ENCODE results near the gene CDS1. TPM values are rescaled to one million over a fixed set of nuclear protein-coding genes. Genes with fewer than 3 reads are reported as not detected.

The CDS1 gene
- total and polyA plus RNA-seq, 2 of the 8 experiments (the other 6 are each of a cell fraction or from before 2014, with no cell fraction given) = 8.7 to 13.9 TPM

DNA sequence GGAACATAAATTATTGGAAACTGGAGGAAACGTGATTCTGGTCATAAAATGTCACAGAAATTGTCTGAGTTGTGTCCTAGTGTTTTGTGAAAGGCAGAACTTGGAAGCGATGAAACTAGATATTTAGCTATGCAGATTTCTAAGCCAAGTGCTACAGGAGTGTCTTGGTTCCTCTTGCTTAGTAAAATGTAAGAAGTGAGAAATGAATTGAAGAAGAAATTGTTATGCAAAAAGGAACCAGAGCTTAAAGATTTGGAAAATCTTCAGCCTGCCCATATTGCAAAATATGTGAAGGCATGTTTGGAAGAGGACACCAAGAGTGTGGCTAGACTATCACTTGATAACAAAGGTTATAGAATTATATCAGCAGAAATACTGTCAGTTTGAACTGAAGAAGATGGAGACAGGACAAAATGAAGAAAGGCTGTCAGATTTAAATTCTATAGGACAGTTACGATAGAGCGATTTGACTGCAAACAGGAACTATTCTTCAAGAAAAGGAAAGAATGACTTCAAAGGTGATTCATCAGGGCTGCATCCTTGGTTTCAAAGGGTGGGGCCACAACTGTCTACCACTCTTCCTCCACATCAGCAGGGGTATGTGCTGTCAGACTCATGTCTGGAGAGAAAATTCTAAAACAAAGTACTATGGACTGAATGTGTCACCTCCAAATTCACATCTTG lies 9.4 kb upstream of the CDS1 start (continued):
- TF ChIP-seq, protein P1, sequence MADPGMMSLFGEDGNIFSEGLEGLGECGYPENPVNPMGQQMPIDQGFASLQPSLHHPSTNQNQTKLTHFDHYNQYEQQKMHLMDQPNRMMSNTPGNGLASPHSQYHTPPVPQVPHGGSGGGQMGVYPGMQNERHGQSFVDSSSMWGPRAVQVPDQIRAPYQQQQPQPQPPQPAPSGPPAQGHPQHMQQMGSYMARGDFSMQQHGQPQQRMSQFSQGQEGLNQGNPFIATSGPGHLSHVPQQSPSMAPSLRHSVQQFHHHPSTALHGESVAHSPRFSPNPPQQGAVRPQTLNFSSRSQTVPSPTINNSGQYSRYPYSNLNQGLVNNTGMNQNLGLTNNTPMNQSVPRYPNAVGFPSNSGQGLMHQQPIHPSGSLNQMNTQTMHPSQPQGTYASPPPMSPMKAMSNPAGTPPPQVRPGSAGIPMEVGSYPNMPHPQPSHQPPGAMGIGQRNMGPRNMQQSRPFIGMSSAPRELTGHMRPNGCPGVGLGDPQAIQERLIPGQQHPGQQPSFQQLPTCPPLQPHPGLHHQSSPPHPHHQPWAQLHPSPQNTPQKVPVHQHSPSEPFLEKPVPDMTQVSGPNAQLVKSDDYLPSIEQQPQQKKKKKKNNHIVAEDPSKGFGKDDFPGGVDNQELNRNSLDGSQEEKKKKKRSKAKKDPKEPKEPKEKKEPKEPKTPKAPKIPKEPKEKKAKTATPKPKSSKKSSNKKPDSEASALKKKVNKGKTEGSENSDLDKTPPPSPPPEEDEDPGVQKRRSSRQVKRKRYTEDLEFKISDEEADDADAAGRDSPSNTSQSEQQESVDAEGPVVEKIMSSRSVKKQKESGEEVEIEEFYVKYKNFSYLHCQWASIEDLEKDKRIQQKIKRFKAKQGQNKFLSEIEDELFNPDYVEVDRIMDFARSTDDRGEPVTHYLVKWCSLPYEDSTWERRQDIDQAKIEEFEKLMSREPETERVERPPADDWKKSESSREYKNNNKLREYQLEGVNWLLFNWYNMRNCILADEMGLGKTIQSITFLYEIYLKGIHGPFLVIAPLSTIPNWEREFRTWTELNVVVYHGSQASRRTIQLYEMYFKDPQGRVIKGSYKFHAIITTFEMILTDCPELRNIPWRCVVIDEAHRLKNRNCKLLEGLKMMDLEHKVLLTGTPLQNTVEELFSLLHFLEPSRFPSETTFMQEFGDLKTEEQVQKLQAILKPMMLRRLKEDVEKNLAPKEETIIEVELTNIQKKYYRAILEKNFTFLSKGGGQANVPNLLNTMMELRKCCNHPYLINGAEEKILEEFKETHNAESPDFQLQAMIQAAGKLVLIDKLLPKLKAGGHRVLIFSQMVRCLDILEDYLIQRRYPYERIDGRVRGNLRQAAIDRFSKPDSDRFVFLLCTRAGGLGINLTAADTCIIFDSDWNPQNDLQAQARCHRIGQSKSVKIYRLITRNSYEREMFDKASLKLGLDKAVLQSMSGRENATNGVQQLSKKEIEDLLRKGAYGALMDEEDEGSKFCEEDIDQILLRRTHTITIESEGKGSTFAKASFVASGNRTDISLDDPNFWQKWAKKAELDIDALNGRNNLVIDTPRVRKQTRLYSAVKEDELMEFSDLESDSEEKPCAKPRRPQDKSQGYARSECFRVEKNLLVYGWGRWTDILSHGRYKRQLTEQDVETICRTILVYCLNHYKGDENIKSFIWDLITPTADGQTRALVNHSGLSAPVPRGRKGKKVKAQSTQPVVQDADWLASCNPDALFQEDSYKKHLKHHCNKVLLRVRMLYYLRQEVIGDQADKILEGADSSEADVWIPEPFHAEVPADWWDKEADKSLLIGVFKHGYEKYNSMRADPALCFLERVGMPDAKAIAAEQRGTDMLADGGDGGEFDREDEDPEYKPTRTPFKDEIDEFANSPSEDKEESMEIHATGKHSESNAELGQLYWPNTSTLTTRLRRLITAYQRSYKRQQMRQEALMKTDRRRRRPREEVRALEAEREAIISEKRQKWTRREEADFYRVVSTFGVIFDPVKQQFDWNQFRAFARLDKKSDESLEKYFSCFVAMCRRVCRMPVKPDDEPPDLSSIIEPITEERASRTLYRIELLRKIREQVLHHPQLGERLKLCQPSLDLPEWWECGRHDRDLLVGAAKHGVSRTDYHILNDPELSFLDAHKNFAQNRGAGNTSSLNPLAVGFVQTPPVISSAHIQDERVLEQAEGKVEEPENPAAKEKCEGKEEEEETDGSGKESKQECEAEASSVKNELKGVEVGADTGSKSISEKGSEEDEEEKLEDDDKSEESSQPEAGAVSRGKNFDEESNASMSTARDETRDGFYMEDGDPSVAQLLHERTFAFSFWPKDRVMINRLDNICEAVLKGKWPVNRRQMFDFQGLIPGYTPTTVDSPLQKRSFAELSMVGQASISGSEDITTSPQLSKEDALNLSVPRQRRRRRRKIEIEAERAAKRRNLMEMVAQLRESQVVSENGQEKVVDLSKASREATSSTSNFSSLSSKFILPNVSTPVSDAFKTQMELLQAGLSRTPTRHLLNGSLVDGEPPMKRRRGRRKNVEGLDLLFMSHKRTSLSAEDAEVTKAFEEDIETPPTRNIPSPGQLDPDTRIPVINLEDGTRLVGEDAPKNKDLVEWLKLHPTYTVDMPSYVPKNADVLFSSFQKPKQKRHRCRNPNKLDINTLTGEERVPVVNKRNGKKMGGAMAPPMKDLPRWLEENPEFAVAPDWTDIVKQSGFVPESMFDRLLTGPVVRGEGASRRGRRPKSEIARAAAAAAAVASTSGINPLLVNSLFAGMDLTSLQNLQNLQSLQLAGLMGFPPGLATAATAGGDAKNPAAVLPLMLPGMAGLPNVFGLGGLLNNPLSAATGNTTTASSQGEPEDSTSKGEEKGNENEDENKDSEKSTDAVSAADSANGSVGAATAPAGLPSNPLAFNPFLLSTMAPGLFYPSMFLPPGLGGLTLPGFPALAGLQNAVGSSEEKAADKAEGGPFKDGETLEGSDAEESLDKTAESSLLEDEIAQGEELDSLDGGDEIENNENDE (IDR thresholded peaks at IDR 0.05; ENCODE audit: insufficient replicate concordance, low read length) = no peak
- TF ChIP-seq TCF12 (IDR thresholded peaks at IDR 0.05; ENCODE audit: low read depth, low read length) (no peak), JUND (IDR thresholded peaks at IDR 0.05; ENCODE audit: low read length) (no peak), SP4 (IDR thresholded peaks at IDR 0.05; ENCODE audit: low read length) (no peak), CHD2 (IDR thresholded peaks at IDR 0.05; ENCODE audit: low read length) (no peak), TAF1 (IDR thresholded peaks at IDR 0.05; ENCODE audit: low read depth, low read length) (no peak), ZNF274 (IDR thresholded peaks at IDR 0.05; ENCODE audit: borderline replicate concordance, extremely low read depth, low read length) (no peak), KDM5A (IDR thresholded peaks at IDR 0.05; ENCODE audit: low read length) (no peak), EP300 (IDR thresholded peaks at IDR 0.05; ENCODE audit: borderline replicate concordance in 1 of 2, low read depth in 2 of 2, low read length in 2 of 2) (no peak)
- TF ChIP-seq, protein P2, sequence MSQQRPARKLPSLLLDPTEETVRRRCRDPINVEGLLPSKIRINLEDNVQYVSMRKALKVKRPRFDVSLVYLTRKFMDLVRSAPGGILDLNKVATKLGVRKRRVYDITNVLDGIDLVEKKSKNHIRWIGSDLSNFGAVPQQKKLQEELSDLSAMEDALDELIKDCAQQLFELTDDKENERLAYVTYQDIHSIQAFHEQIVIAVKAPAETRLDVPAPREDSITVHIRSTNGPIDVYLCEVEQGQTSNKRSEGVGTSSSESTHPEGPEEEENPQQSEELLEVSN (IDR thresholded peaks at IDR 0.05) = no peak

Measured in H1 (cell line).